ENCODE data around the gene SHKBP1.

GRCh38 chr19:40608957-40609356, 32.3 kb downstream of the SHKBP1 start:
- TF ChIP-seq CTCF (IDR thresholded peaks at IDR 0.05; ENCODE audit: low read depth, low read length, poor library complexity, severe bottlenecking) (no peak), EZH2phosphoT487 (IDR thresholded peaks at IDR 0.05; ENCODE audit: borderline replicate concordance, low read length) (no peak)

Data from DOHH2 (cell line).